SK-N-SH (cell line): Measurements from ENCODE around the gene DGKI.

Experiments
- CTCF ChIP-seq: fragments of 200-600 bp; sonication (generic); IDR thresholded peaks from 2 replicates; pipeline ENCODE4 v1.6.1; 2017; ENCODE audit warnings: antibody characterized with exemption, mild to moderate bottlenecking, moderate library complexity
- ELF1 ChIP-seq: IDR thresholded peaks from 2 replicates; pipeline ENCODE4 v1.4.0; 2012
- EP300 ChIP-seq, 2 experiments: IDR thresholded peaks; 2 replicates each; pipeline versions ENCODE4 v1.4.0 to v1.6.1; 2012; ENCODE audit warnings: borderline replicate concordance in 1 of 2, low read depth in 1 of 2, low read length in 1 of 2
- EZH2phosphoT487 ChIP-seq: fragments of 200-600 bp; sonication (generic); IDR thresholded peaks from 2 replicates; pipeline ENCODE4 v1.6.1; 2017; ENCODE audit warnings: low read depth, mixed run types, mild to moderate bottlenecking, antibody characterized with exemption, moderate library complexity, borderline replicate concordance
- GATA2 ChIP-seq: sonication (generic); formaldehyde crosslinking; IDR thresholded peaks from 2 replicates; pipeline ENCODE4 v1.5.0; 2020; ENCODE audit warnings: mild to moderate bottlenecking, missing genetic modification reagents
- JUND ChIP-seq: IDR thresholded peaks from 2 replicates; pipeline ENCODE4 v1.4.0; 2012
- MAX ChIP-seq: IDR thresholded peaks from 2 replicates; pipeline ENCODE4 v1.4.0; 2012; ENCODE audit warnings: low read depth
- NFIC ChIP-seq: IDR thresholded peaks from 2 replicates; pipeline ENCODE4 v1.4.0; 2012; ENCODE audit warnings: borderline replicate concordance
- POLR2AphosphoS5 ChIP-seq: IDR thresholded peaks from 2 replicates; pipeline ENCODE4 v1.6.1; 2012; ENCODE audit warnings: low read depth, low read length
- RCOR1 ChIP-seq: fragments of 150-350 bp; IDR thresholded peaks from 2 replicates; pipeline ENCODE4 v1.6.1; 2017; ENCODE audit warnings: antibody characterized with exemption, low read length
- REST ChIP-seq: IDR thresholded peaks from 2 replicates; pipeline ENCODE4 v1.6.1; 2012; ENCODE audit warnings: mild to moderate bottlenecking, low read depth, low read length, moderate library complexity
- RFX5 ChIP-seq: IDR thresholded peaks from 2 replicates; pipeline ENCODE4 v1.6.1; 2012; ENCODE audit warnings: mild to moderate bottlenecking, improper control_type of control experiment, low read length
- RXRA ChIP-seq: IDR thresholded peaks from 2 replicates; pipeline ENCODE4 v1.4.0; 2012; ENCODE audit warnings: low read depth, mild to moderate bottlenecking, borderline replicate concordance
- YY1 ChIP-seq: IDR thresholded peaks from 2 replicates; pipeline ENCODE4 v1.4.0; 2012; ENCODE audit warnings: low read depth, mild to moderate bottlenecking

GRCh38 chr7:137574812-137575211 lies 272.0 kb downstream of the DGKI start:
- TF ChIP-seq EZH2phosphoT487: no peak
- TF ChIP-seq CTCF: no peak
- no peak for TF ChIP-seq RCOR1
- no peak for TF ChIP-seq RFX5
- TF ChIP-seq MAX: no peak
- no peak for TF ChIP-seq REST
- TF ChIP-seq ELF1: no peak
- TF ChIP-seq EP300 (IDR thresholded peaks at IDR 0.05; ENCODE audit: borderline replicate concordance in 1 of 2, low read depth in 1 of 2, low read length in 1 of 2): no peak
- no peak for TF ChIP-seq JUND
- no peak for TF ChIP-seq YY1
- no peak for TF ChIP-seq RXRA
- no peak for TF ChIP-seq POLR2AphosphoS5
- TF ChIP-seq GATA2: no peak
- no peak for TF ChIP-seq NFIC
